ENCODE measurements around the gene SELENON.

SELENON gene

GRCh38 chr1:25760122-25760719, 39.8 kb upstream of the SELENON start:
- POLR2A ChIA-PET = no interaction called here
- Histone ChIP-seq H3K9me3 (ENCODE audit: control insufficient read depth, insufficient read depth, low read depth, low read length) (no peaks in the 10 kb centered on the region), H3K4me3 (ENCODE audit: low read depth, low read length) (no peak overlapping the region), H3K4me1 (ENCODE audit: control insufficient read depth, insufficient read depth, low read length) (no peaks in the 10 kb centered on the region), H3K36me3 (ENCODE audit: control insufficient read depth in 2 of 2, insufficient read depth in 1 of 2, low read length in 2 of 2) (no peaks in the 10 kb centered on the region), H3K27ac (ENCODE audit: extremely low read depth, low read depth, low read length) (no peak overlapping the region)
- CTCF ChIA-PET = no interaction called here
- TF ChIP-seq GLIS1 (tag by site-specific recombination; IDR thresholded peaks at IDR 0.05) = peak; percentile 66
- no peak for TF ChIP-seq ZNF768 (tag by site-specific recombination; IDR thresholded peaks at IDR 0.05)

DNA sequence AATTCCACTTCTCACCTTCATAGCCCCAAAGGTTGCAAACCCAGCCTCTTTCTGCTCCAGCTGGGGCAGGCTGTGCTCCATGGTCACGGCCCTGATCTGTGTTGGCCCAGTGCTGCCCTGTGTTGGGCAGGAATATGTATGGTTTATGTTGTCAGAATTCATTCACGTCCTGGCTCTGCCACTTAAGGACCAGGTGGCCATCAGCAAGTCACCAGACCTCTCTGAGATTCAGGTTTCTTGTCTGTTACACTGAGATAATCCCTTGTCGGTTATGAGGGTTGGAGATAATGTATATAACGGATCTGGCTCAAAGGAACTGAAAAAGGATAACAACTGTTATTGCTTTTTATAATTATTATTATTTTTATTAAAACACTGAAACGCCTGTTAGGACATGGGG, 39.1 kb upstream of the SELENON start:
- Histone ChIP-seq H3K36me3 (ENCODE audit: control insufficient read depth in 2 of 2, insufficient read depth in 1 of 2, low read length in 2 of 2) (no peaks in the 10 kb centered on the region), H3K27ac (ENCODE audit: extremely low read depth, low read depth, low read length) (no peak overlapping the region), H3K9me3 (ENCODE audit: control insufficient read depth, insufficient read depth, low read depth, low read length) (no peaks in the 10 kb centered on the region), H3K4me3 (ENCODE audit: low read depth, low read length) (no peak overlapping the region), H3K4me1 (ENCODE audit: control insufficient read depth, insufficient read depth, low read length) (peaks cover 4% of the 10 kb centered on the region; the same call in 1 of the 2 replicates)
- ChIA-PET CTCF (no interaction called here), POLR2A (no interaction called here)
- TF ChIP-seq ZNF362 (tag by site-specific recombination; IDR thresholded peaks at IDR 0.05) = no peak
- no peak for TF ChIP-seq ZNF112 (tag by site-specific recombination; IDR thresholded peaks at IDR 0.05)
- TF ChIP-seq ZBTB48 (tag by site-specific recombination; IDR thresholded peaks at IDR 0.05) = no peak
- TF ChIP-seq MEIS1 (CRISPR knock-in tag; IDR thresholded peaks at IDR 0.05; ENCODE audit: borderline replicate concordance) = no peak
- TF ChIP-seq HOXA7 (CRISPR knock-in tag; IDR thresholded peaks at IDR 0.05; ENCODE audit: borderline replicate concordance) = no peak
- TF ChIP-seq, protein P1, sequence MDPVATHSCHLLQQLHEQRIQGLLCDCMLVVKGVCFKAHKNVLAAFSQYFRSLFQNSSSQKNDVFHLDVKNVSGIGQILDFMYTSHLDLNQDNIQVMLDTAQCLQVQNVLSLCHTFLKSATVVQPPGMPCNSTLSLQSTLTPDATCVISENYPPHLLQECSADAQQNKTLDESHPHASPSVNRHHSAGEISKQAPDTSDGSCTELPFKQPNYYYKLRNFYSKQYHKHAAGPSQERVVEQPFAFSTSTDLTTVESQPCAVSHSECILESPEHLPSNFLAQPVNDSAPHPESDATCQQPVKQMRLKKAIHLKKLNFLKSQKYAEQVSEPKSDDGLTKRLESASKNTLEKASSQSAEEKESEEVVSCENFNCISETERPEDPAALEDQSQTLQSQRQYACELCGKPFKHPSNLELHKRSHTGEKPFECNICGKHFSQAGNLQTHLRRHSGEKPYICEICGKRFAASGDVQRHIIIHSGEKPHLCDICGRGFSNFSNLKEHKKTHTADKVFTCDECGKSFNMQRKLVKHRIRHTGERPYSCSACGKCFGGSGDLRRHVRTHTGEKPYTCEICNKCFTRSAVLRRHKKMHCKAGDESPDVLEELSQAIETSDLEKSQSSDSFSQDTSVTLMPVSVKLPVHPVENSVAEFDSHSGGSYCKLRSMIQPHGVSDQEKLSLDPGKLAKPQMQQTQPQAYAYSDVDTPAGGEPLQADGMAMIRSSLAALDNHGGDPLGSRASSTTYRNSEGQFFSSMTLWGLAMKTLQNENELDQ (tag by site-specific recombination; IDR thresholded peaks at IDR 0.05; ENCODE audit: low read depth) = no peak
- no peak for TF ChIP-seq ZFP41 (tag by site-specific recombination; IDR thresholded peaks at IDR 0.05; ENCODE audit: borderline replicate concordance)
- TF ChIP-seq GLIS1 (tag by site-specific recombination; IDR thresholded peaks at IDR 0.05) = no peak
- no peak for TF ChIP-seq PRDM1 (tag by site-specific recombination; IDR thresholded peaks at IDR 0.05)
- no peak for TF ChIP-seq ZNF48 (tag by site-specific recombination; IDR thresholded peaks at IDR 0.05)
- TF ChIP-seq, protein P2, sequence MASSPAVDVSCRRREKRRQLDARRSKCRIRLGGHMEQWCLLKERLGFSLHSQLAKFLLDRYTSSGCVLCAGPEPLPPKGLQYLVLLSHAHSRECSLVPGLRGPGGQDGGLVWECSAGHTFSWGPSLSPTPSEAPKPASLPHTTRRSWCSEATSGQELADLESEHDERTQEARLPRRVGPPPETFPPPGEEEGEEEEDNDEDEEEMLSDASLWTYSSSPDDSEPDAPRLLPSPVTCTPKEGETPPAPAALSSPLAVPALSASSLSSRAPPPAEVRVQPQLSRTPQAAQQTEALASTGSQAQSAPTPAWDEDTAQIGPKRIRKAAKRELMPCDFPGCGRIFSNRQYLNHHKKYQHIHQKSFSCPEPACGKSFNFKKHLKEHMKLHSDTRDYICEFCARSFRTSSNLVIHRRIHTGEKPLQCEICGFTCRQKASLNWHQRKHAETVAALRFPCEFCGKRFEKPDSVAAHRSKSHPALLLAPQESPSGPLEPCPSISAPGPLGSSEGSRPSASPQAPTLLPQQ (tag by site-specific recombination; IDR thresholded peaks at IDR 0.05) = no peak
- TF ChIP-seq ZNF221 (tag by site-specific recombination; IDR thresholded peaks at IDR 0.05; ENCODE audit: borderline replicate concordance) = no peak
- TF ChIP-seq ZNF132 (tag by site-specific recombination; IDR thresholded peaks at IDR 0.05; ENCODE audit: borderline replicate concordance) = no peak
- TF ChIP-seq ZNF785 (tag by site-specific recombination; IDR thresholded peaks at IDR 0.05) = no peak
- no peak for TF ChIP-seq ZNF768 (tag by site-specific recombination; IDR thresholded peaks at IDR 0.05)
- no peak for TF ChIP-seq ZBTB1 (tag by site-specific recombination; IDR thresholded peaks at IDR 0.05)
- TF ChIP-seq ZNF629 (tag by site-specific recombination; IDR thresholded peaks at IDR 0.05) = no peak
- TF ChIP-seq ZNF623 (tag by site-specific recombination; IDR thresholded peaks at IDR 0.05) = no peak
- no peak for TF ChIP-seq ZXDB (tag by site-specific recombination; IDR thresholded peaks at IDR 0.05)
- TF ChIP-seq ZNF335 (tag by site-specific recombination; conservative IDR thresholded peaks at IDR 0.05) = no peak

Data from HEK293 (cell line).